Frontal cortex (tissue), 4 donors: ENCODE results near the gene SPATA25. TPM values are rescaled to one million over a fixed set of nuclear protein-coding genes. Genes with fewer than 3 reads are reported as not detected.
A peak's percentile ranks its signal among the peaks of the same experiment; 100 is the strongest.
"Not testable (repeated sequence)": the region's sequence is repeated elsewhere in the genome, so short reads cannot be mapped to it uniquely, and the experiment has no call there.

Experiments used
- DNase-seq, 2 donors: peaks; one replicate each; pipeline ENCODE4 v3.0.0; 2012; ENCODE audit warnings: low spot score in 2 of 2
- FAIRE-seq: peaks from 2 replicates; lab custom pipeline; 2012; peaks lifted over from hg19 to GRCh38; lab: Jason Lieb, UNC
- total RNA-seq: library from RNA; depleted of rRNA; stranded (reverse); fragments of >200 nt; gene quantifications from one replicate; pipeline ENCODE4 v1.2.3, GENCODE V29; 2014
- donor health status: control.
- donor health status: control.
- donor health status: control.

Gene SPATA25
- total RNA-seq, result 2.0 TPM

GRCh38 chr20:45887346-45887715 is at the start of gene SPATA25:
Gene SPATA25, minus strand, starts transcription at chr20:45887622. Its CDS starts 32 bp downstream, at chr20:45887590.
- no peak for FAIRE-seq

DNA sequence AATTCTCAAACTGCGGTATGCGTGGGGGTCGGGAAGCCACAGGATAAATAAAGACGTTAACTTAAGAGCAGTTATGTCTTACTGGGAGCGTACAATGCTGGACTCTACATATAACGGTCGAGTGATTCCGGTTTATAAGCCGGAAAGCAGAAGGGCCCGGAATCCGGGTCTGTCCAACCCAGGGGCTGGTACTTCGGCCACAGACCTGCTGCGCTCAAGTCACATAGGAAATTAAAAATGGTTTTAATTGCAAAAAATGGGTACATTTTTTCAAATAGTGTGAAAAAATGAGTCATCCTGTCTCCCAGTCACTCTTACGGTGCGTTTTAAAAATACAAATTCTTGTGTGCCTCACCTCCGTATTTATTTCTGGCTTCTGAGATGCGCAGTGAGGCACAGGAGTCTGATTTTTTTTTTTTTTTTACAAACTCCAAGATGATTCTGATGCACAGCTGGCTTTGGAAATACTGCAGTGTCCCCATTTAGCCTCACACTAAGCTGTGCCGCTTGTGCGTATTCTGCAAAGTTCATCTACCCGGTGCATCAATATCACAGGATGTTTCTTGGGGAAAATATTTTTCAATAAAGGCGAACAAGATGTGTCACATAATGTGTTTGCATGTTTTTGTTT is 48.1 kb upstream of the SPATA25 start:
- FAIRE-seq (no peak), DNase-seq (no peak)

More at GRCh38 chr20:45887346-45887715, at the start of gene SPATA25:
- DNase-seq, result no peak

DNA sequence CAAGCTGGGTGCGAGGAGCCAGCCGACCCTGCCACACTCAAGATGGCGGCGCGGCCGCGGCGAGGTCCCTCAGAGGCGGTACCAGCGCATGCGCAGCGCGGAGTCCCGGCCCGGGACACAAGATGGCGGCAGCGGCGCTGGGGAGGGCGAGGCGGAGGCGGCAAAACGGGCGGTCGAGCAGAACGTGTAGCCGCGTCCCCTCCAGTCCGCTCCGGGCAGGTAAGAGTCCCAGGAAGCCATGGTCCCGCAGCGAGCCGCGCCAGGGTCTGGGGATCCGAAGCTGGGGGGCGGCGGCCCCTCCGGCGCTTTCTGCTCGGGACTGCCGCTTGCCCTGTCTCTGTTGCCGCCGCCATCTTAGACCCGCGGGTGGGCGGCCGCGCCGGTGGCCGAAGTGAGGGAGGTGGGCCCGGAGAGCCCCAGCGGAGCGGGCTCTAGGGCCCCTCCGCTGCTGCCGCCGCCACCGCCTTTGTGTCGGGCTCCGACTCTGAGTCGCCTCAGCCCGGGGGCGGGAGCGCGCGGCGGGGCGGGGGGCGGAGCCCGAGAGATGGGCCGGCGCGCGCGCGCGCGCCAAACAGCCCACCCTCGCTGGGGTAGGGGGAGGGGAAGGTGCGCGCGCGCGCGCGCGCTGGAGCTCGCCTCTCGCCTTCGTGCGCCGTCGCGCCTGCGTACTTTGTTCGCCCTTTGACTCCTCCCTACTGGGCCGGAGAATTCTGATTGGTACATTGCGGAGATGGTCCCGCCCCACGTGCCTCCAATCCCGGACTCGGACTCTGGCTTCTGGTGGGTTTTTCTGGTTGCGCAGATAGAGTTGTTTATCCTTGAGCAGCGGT is 47.4 kb upstream of the SPATA25 start, which contains the start of gene PCIF1:
Gene PCIF1 (plus strand): TSS at position 98 of the 830 bp plus-strand sequence. CDS start 4,317 bp downstream, outside the sequence.
- DNase-seq (peak; percentile 98 to 99), FAIRE-seq (no peak)

DNA sequence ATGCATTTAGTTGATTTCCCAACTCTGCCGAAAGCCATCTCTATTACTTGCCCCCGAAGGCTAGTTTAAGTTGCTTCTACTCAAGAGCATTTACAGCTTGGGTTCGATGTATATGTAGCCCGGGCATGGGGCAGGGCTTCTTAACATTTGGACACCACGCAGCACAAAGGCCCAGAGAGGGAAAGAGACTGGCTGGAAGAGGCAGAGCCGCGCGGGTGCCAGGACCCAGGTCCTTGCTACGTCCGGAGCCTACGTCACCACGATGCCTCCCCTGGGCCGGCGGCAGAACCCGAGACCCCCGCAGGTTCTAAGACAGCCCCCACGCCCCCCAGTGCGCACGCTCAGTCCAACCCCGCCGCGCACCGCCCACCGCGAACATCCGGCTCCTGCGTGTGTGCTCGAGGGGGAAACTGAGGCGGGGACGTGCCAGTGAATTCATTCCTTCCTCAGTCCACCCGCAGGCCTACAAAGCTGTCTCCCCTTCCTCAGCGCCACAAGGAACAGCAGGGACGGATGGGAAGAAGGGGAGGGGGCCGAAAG is 46.7 kb upstream of the SPATA25 start:
- DNase-seq (peak in 1 of 2 donors; percentile 57), FAIRE-seq (no peak)

DNA sequence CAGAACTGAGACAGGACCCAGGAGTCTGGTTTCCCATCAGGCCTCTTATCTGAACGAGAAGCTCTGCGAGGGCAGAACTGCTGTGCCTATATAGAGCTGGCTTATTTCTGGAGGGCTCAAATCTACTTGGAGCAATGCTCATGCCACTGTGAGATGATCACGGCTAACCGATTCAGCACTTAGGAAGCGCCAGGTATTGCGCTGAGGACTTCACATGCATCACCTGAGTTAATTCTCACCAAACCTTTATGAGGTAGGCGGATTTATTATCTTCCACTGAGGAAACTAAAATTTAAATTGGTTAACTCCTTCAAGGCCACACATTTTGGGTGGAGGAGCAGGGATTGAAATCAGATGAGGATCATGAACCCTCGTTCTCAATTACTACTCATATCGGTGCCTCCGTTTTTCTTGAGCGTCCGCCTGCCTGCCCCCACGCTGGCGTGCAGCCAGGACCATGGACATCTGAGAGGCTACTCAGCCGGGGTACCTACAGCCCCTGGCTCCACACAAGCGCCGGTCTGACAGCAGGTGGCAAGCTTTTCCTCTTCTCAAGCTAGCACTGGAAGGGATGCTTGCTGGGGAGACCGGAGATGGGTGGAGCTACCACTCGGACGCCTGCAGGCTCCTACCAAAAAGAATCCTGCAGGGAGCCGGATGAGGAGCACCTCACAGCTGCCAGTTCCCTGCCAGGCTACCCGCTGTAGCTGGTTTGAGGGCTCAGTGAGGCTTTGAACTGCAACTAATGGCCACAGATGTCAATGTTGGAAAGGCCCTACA is 46.0 kb upstream of the SPATA25 start:
- FAIRE-seq (no peak), DNase-seq (peak; percentile 57 to 71)

DNA sequence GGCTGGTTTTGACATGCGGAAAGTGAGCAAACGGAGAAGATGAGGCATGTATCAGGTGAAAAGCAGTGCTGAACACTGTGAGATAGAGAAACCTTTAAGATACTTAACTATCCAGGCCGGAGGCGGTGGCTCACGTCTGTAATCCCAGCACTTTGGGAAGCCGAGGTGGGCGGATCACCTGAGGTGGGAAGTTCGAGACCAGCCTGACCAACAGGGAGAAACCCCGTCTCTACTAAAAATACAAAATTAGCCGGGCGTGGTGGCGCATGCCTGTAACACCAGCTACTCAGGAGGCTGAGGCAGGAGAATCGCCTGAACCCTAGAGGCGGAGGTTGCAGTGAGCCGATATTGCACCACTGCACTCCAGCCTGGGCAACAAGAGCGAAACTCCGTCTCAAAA is 44.3 kb upstream of the SPATA25 start:
- DNase-seq, FAIRE-seq: not testable (repeated sequence)

DNA sequence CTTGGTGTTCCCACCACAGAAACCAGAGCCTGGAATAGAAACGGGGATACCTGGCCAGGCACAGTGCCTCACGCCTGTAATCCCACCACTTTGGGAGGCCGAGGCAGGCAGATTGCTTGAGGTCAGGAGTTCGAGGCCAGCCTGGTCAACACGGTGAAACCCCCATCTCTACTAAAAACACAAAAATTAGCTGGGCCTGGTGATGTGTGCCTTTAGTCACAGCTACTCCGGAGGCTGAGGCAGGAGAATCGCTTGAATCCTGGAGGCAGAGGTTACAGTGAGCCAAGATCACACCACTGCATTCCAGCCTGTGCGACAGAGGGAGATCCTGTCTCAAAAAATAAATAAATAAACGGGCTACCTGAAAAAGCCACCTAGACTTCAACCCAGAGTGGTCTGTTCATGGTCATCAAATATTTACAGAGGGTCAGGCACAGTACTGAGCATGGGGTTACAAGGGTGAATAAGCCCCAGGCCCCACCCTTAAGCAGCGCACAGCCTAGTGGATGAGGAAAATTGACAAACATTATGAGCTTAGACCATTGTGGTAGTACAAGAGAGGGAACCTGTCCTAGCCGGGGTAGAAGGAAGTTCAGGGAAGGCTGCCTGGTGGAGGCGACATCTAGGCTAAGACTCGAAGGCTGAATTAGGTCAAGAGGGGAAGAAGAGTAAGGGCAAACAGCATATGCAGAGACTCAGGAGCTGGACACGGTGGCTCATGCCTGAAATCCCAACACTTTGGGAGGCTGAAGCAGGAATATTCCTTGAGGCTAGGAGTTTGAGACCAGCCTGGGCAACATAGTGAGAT is 39.9 kb upstream of the SPATA25 start:
- DNase-seq (no peak), FAIRE-seq (no peak)

DNA sequence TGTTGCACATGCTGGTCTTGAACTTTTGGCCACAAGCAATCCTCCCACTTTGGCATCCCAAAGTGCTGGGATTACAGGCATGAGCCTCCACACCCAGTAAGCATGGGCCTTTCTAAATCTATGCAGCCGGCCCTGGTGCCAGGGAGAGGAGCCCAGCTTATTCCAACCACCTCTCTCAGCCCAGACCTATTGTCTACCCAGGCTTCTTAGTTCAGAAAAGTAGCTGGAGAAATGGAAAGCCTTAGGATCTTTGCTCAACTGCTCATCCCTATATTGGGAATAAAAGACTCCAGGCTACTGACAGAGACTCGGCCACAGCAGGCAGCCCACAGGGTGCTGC is 39.3 kb upstream of the SPATA25 start:
- DNase-seq (no peak), FAIRE-seq (no peak)

DNA sequence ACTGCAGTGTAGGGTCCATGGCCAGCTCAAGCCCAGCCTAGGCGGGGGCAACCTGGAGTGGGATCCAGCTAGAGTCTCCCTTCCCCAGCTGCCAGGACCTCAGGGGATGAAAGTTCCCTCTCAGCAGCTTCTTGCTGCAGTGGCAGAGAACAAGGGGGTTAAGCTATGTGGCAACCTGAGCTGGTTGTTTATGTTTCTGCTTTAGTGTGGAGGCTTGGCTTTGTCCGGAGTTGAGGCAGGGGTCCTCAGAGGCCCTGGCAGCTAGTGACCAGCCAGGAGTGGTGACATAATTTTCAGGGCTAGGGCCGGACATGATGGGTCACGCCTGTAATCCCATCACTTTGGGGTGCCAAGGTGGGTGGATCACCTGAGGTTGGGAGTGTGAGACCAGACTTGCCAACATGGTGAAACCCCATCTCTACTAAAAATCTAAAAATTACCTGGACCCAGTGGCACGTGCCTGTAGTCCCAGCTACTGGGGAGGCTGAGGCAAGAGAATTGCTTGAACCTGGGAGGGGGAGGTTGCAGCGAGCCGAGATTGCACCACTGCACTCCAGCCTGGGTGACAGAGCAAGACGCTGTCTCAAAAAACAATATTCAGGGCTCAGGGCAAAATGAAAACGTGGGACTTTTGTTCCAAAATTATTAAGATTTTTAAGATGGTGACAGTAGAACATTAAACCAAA is 38.5 kb upstream of the SPATA25 start:
- no peak for FAIRE-seq
- DNase-seq, result no peak

DNA sequence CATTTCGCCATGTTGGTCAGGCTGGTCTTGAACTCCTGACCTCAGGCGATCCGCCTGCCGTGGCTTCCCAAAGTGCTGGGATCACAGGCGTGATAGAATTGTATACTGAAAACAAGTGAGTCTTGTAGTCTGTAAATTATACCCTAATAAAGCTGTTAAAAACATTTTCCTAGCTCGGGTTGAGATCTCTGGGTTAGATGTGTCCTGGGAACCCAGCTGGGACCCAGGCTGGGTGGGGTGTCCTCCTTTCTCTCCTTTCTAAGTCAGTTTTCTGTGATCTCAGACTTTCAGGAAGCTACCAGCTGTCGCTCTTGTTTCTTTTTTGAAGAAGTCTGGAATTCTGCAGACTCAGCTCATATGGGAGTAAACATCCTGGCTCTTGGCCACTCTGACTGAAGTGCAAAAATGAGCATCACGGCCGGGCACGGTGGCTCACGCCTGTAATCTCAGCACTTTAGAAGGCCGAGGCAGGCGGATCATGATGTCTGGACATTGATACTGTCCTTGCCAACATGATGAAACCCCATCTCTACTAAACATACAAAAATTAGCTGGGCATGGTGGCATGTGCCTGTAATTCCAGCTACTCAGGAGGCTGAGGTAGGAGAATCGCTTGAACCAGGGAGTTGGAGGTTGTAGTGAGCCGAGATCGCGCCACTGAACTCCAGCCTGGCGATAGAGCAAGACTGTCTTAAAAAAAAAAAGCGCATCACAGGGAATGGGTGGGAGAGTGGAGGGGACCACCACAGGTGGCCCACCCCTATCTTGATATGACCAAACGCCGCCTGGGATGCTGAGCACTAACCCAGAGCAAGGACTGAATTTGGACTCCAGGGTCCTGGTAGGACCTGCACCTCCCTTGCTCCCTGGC is 37.2 kb upstream of the SPATA25 start:
- FAIRE-seq, result no peak

DNA sequence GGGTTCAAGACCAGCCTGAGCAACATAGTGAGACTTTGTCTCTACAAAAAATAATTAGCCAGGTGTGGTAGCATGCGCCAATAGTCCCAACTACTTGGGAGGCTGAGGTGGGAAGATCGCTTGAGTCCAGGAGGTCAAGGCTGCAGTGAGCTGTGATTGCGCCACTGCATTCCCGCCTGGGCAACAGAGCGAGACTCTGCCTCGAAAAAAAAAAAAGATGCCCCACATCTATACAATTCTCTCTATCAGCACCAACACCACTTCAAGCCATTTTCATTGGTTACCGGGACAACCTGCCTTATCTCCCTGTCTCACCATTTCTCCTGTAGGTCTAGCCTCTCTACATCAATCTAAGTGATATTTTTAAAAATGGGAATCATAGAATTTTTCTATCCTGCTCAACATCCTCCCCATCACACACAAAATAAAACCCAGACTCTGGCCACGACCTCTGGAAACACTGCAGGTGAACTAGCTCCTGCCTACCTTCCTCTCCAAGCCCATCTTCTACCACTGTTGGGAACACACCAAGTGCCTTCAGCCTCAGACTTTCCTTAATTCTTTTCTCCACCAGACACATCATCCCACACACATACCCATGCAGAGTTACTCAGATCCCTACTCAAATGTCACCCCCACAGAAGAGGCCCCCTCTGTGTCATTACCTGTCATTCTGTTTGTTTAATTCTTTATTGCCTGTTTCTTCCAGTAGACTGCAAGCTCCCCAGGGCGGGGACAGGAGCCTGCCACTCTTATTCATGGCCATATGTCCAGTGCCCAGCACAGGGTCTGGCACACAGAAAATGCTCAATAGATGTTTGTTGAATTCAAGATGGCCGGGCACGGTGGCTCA is 34.1 kb upstream of the SPATA25 start:
- no peak for FAIRE-seq
- no peak for DNase-seq

More for the DNA sequence above, 37.2 kb upstream of the SPATA25 start:
- peak in 1 of 2 donors; percentile 49 for DNase-seq

DNA sequence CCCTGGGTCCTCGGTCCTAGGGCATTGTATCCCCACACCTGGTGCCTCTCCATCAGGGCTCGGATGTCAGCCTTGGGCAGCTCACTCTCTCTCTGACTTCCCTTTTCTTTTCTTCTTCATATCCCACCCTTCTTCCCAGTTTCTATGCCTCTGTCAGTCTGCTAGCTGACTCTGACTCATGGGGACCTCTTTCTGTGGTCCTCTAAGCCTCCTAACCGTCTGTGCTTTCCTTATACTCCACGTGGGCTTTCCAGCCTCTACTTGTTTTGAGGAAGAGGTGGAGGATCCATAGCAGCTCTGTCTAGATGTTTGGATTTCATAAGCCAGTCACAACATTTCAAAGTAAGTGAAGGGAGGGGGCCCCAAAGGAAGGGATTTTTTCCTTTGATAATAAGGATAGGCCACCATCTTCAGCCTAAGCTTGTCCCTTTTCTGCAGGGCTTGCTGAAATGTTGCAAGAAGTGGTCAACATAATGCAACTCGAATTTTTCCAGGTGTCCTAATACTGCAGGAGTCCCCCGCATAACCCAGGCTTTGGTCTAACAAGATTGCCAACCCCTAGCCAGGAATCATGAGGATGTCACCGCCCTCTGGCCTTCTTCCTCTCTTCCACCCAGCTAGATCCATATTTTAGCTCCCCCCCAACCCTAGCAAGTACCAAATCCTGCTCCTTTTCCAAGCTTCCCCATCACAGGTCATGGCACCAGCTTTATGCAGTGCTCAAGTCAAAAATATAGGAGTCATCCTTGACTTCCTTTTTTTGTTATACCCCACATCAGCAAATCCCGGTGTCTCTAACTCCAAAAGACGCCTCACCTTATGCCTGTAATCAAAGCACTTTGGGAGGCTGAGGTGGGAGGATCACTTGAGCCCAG is 33.3 kb upstream of the SPATA25 start:
- FAIRE-seq (no peak), DNase-seq (no peak)

- FAIRE-seq, result no peak
Observed at GRCh38 chr20:45919542-45920399, 32.3 kb upstream of the SPATA25 start.

DNA sequence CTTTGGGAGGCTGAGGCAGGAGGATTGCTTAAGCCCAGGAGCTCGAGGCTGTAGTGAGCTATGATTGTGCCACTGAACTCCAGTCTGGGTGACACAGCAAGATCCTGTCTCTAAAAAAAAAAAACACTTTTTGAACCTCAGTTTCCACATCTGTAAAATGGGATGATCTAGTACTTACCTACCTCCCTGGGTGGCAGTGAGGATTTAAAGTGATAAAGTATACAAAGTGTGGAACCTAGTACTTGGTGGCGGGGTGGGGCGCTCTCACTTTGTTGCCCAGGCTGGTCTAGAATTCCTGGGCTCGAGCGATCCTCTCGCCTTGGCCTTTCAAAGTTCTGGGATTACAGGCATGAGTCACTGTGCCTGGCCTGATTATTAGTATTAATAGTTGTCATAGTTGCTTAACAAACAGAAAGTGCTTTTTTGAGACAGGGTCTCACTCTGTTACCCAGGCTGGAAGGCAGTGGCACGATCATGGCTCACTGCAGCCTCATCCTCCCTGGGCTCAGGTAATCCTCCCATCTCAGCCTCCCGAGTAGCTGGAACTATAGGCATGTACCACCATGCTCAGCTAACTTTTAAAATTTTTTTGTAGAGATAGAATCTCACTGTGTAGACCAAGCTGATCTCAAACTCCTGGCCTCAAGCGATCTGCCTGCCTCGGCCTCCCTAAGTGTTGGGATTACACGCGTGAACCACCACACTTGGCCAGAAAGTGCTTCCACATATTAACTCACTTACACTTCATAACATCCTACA is 31.5 kb upstream of the SPATA25 start:
- FAIRE-seq, result no peak
- DNase-seq, result no peak

More at GRCh38 chr20:45919542-45920399, 32.3 kb upstream of the SPATA25 start:
- no peak for DNase-seq
